Prostate gland (tissue), 2 donors: ENCODE results near the gene CHST6.

Source experiments
- POLR2A ChIP-seq: fragments of 450-650 bp; IDR thresholded peaks from one replicate; pipeline ENCODE4 v1.6.1; 2016; ENCODE audit warnings: antibody characterized with exemption, mild to moderate bottlenecking
- TF ChIP-seq, protein P1 (sequence below), 4 experiments: fragments of 200-600 bp in 2 of 4; fragments of 450-650 bp in 2 of 4; sonication (generic) in 2 of 4; IDR thresholded peaks; 1 replicate in 3 of 4; 2 replicates in 1 of 4; pipeline ENCODE4 v1.5.1; 2016 to 2019; ENCODE audit warnings: antibody characterized with exemption in 4 of 4, mild to moderate bottlenecking in 2 of 4, moderate library complexity in 2 of 4

DNA sequence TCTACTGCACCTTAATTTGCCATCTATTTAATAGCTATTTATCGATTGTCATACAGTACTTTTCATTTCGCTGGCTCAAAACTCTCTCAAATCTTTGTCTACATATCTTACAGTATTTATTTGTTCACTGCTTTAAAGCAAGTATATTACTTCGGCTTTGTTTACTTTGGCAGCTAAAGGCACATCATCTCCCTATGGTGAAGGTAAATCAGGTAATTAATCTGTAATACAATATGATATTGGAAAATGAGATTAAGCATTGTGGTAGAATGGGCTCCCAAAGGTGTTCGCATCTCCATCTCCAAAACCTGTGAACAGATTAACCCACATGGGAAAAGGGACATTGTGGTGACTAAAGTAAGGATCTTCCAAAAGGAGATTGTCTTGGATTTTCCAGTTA, 37.2 kb downstream of the CHST6 start:
- TF ChIP-seq, protein P1, sequence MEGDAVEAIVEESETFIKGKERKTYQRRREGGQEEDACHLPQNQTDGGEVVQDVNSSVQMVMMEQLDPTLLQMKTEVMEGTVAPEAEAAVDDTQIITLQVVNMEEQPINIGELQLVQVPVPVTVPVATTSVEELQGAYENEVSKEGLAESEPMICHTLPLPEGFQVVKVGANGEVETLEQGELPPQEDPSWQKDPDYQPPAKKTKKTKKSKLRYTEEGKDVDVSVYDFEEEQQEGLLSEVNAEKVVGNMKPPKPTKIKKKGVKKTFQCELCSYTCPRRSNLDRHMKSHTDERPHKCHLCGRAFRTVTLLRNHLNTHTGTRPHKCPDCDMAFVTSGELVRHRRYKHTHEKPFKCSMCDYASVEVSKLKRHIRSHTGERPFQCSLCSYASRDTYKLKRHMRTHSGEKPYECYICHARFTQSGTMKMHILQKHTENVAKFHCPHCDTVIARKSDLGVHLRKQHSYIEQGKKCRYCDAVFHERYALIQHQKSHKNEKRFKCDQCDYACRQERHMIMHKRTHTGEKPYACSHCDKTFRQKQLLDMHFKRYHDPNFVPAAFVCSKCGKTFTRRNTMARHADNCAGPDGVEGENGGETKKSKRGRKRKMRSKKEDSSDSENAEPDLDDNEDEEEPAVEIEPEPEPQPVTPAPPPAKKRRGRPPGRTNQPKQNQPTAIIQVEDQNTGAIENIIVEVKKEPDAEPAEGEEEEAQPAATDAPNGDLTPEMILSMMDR (IDR thresholded peaks at IDR 0.05) = no peak
- no peak for TF ChIP-seq POLR2A
